NCI-H1105 (cell line): ENCODE data around the gene BABAM2.
"Not testable (repeated sequence)": the region's sequence is repeated elsewhere in the genome, so short reads cannot be mapped to it uniquely, and the experiment has no call there.

Experiments used
- DNase-seq: peaks from one replicate; lab custom pipeline; 2025; lab: John Stamatoyannopoulos, UW

BABAM2 gene

DNA sequence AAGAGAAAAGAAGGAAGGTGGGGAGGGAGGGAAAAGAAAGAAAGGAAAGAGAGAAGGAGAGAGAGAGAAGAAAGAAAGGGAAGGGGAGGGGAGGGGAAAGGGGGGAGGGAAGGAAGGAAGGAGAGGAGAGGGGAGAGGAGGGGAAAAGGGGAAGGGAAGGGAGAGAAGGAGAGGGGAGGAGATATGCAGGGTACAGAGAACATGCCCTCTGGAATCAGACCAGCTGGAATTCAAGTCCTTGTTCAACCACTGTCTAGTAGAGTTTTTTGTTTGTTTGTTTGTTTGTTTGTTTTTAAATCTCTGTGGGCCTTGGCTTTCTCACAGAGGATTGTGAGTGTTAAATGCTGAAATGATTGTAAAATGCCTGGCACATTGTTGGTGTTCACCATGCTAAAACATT is 424.4 kb downstream of the BABAM2 start:
- no peak for DNase-seq

DNA sequence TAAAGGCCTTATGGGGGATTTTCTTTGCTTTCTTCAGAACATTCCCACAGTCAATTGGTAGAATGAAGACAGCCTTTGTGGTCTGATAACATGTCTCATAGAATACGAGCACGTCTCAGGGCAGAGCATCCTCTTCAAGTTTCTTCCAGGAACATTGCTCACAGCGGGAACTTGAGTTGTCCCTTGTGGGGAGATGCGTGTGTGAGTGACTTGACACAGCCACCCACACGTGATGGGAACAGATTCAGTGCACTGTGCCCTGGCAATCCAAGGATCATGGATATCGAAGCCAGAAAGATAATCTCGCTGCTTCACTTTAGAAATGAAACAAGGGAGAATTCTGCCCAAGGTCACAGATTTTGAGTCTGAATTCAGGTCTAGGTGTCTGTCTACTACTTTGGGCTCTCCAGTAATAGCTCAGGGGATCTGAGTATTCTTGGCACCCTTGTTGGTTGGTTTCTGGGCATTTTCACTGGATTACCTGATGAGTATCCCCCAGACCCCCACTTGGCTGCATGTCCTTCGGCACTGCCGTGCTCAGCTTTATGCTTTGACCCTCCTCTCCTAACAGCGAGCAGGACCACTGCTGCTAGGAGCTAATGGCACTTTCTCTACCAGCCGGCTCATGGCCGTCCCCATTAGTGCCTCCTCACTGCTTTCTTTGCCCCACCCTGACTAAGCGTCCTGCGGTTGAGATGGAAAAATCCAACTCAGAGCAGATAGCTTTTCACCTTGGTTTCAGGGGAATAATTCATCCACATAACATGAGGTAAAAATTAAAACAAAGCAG is 426.2 kb downstream of the BABAM2 start:
- no peak for DNase-seq

DNA sequence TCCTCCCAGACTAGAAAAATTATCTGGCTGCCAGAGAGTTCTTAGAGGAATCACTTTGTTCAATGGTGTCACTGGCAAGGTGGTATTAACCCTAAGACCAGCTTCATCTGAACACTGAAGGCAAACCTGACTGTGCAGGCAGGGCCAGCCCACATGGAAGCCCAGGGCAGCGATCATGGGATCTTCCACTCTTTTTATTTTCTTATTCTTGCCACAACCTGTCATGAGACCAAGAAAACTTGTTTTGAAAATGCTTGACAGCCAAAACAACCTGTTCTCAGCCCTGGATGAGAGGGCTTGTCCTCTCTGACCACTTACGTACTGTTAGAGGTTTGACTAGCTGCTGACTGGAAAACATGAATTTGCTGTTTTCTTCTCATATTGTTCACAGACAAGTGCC is 426.9 kb downstream of the BABAM2 start:
- DNase-seq = no peak

DNA sequence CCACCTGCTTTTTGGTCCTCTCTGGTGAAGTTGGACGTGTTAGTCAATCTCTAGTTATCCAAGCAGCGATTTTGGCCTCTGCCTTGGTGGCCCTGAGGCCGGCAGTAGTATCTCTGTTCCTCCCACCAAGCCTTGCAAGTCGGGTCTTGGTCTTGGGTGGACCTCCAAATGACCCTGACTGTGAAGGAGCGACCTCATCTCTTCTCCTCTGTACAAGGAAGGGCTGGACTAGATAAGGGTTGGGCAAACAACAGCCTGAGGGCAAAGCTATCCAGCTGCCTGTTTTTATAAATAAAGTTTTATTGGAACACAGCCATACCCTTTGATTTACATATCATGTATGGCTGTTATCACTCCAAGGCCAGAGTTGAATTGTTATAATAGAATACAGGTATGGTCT is 427.5 kb downstream of the BABAM2 start:
- DNase-seq = no peak

DNA sequence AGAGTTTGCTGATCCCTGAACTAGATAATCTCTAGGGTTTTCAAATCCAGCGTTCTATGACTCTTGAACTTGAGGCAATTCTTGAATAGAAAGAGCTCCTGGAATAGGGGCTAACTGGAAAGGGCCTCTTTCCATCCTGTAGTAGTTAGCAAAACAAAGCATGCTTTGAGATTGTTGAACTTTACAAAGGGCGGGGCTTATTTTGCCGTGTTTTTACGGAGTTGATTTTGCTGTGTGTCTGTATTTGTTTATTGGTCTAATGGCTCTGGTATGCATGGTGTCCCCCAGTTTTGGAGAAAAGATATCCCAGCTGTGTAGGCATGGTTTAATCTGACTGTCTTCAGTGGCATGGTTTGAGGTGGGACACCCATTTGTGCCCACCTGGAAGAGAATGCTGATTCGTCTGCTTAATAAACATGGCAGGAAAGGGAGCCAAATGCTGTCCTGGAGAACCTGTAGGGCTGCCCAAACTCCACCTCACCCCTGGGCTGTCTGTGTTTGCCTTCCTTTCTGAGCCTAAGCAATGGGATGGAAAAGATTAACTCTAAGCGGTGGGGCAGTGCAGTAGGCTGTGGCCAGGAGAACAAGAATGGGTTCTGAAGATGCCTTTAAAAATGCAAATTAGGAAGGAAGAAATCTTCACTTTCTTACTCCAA is 428.1 kb downstream of the BABAM2 start:
- no peak for DNase-seq

DNA sequence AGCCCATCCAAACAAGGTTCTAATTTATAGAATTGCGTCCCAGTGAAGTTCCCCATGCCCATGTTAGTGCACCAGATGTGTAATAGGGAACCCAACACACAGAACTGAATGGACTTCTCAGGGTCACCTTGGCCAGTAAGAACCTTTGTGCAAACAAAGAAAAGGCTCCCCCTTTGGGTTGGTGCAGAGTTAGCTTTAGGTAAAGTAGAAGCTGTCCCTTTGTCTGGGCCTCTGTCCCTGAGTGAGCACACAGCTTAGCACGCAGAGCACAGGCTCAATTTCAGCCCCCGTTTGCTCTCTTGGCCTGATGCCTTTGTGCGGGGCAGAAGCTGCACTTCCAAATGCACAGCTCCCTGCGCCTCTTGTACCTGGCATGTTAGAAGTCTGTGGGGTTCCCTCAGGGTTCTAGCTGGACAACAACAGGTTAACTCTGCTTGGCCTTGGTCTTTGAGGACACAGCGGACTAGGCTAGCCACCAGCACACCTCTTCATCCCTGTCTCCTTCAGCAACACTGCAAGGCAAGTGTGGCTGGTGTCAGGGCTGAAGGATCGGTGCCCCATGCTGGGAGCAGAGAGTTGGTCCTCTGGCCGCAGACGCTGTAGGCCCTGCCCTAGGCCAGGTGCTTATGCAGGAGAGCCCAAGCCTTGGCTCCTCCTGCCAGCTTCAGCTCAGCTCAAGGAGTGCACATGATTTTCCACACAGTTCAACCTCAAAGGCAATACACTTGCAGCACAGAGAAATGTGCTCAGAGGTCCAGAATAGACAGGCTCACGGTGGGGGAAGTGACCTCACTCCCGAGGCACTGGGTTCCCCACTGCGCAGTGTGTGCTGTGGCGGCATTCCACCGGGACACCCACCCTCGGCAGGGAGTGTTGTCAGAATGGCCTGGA is 428.8 kb downstream of the BABAM2 start:
- no peak for DNase-seq

DNA sequence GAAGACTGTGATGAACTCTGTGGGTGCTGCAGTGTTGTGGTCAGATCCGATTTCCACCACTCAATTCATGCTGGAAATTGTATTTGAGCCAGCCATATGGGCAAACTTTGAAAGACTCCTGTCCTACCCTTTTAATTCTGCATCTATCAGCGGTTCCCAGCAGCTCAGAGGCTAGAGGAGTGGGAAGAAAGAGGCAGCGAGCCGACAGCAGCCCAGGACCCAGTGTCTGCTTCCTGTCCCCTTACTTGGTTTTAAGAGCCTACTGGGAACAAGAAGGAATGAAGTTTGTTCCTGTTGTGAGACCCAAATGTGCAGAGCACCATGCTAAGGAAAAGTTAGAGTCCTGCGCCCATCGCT is 429.5 kb downstream of the BABAM2 start:
- no peak for DNase-seq

DNA sequence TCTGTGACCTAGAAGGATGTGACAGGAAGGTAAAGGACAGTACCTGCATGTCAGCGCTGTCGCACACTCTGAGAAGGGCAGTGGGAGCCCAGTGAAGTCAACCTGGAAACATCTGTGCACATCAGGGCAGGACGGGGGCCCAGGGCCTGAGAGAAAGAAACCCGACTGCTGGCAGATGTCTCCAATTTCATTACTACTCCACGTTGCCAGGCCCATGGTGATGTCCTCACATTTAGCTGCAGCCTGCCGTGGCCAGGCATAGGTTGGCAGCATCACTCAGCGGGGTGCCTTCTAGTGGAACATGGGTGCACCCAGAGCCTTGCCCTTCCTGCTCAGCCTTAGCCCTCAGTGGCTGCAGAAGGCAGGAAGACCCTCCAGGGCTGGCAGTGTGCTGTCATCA is 429.8 kb downstream of the BABAM2 start:
- DNase-seq = no peak

DNA sequence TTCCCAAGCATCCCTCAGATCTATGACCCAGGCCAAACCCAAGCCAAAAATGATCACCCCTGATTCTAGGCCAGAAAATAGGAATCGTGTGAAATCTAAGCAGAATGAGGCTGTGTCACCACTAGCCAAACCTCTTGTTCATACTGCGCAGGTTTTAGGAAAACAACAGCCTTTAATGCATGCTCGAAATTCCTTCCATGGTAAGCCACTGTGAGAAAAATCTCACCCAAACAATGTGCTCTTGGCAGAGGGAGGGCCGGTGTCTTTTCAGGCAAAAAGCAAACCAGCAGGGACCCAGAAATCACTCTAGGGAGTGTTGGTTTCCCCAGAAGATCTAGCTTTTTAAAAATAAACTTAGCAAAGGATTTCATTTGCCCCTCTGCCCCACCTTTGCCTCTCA is 430.9 kb downstream of the BABAM2 start:
- no peak for DNase-seq

DNA sequence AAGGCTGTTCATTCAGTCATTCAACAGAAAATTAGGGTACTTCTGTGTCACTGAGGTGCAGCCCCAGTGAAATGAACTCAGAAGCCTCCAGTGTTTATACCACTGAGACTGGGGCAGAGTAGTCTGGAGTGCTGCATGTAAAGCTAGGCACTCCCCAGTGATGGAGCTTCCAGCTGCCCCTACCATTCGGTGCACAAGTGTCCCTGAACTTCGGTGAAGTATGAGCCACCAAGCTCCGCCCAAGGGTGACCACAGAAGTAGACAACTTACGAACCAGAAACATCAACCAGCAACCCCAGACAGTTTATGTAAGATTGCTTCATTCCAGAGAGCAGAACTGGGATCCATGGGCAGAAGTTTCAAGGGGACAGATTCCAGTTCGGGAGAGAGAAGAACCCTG is 431.5 kb downstream of the BABAM2 start:
- DNase-seq = no peak

DNA sequence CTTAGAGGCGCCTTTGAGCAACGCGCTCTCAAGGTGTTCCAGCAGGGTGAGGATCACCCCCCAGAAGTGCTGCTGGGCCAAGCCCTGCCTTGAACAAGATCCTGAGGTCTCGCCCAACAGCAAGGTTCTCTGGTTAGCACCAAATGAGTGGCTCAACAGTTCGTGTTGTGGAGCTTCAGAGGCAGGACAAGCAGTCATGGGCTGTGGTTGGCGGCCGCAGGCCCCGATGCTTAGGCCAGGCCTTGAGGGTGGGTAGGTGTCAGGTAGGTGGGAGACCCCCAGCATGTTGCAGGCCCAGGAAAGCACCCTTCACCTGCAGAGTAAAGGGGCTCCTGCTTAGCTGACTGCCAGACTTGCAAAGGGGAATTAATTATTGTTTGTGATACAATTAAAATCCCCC is 431.9 kb downstream of the BABAM2 start:
- DNase-seq = no peak

DNA sequence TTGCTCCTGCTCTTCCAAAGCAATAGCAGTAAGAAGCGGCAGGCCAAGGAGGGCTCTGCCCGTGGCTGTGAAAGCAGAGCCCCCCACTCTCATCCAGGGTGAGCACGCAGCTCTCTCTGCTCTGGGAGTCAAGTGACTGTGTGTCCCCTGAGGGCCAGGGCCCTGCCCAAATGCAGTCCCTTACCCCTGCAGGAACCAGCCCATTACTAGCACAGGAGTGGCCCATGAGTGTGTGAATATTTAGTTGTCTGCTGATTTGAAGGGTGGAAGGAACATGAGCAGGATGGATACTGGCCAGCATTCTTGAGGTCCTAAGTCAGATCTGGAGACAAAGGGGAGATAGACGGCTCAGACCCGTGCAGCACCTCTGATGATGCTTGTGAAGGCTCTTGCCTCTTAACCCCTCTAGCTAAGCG is 432.5 kb downstream of the BABAM2 start:
- DNase-seq = no peak

DNA sequence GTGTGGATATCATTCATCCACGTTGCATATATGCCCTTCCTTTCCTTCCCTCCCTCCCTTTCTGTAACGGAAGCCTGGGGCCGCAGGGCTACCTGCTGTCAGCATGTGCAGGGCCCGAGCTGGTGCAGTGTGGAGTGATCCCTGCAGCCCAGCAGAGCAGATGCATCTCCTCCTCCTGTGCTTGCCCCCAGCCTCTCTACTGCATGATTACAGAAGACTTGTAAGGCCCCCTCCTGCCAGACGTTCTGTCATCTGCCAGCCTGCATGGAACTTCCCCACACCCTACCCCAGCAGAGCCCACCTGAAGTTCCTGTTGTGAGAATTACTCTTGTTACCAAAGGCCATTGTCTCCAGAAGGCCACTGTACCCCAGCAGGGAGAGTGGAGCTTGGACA is 434.6 kb downstream of the BABAM2 start:
- no peak for DNase-seq

DNA sequence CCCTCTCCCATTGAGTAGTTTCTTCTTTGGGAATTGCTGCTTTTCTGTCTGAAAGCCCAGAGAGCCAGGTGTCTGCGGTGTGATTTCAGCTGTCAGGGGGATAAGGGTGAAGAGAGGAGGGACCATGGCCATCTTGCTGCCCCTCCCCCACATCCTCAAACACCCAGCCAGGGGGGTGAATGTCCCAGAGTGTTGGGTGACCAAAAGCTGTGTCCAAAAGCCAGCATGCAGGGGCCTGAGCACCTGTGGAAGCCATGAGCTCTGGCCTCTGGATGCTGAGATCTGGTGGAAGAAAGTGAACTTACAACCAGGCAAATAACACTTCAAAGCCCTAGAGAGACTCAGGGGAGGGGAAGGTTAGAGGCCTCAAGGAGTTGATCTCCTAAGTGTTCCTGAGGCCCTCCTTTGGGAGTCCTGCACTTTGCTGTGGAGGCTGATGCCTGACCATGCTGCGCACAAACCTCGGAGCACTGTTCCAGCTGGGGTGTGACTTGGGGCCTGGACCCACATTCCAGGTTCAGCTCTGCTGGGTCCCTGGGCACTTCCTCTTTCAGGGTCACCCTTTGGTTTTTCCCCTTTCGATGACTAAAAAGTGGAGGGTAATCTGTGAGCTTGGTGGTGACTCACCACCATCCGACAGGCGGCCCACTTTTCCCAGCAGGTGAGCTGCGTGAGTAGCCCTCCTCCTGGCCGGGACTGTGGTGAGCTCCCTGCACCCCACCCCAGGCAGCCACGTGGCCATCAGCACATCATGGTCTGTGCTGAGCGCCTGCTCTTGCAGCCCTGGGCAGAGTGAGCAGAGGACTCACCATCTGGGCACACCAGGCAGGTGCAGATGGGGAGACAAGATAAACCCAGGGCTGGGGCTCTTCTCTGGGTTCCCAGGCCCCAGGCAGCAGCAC is 435.3 kb downstream of the BABAM2 start:
- DNase-seq = no peak

DNA sequence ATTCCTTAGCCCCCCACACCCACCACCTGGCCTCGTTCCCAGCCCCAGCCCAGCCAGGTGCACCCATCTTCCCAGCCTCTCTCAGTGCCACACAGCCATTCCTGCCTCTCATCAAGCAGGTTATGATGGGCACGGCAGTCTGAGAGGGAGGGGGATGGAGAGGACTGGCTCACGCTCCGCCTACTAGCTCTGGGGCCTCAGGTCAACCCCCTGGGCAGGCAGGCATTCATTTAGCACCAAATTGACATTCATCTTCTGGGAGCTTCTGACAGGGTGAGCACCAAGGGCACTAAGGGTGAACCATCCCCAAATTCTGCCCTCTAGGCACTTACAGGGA is 435.9 kb downstream of the BABAM2 start:
- no peak for DNase-seq

DNA sequence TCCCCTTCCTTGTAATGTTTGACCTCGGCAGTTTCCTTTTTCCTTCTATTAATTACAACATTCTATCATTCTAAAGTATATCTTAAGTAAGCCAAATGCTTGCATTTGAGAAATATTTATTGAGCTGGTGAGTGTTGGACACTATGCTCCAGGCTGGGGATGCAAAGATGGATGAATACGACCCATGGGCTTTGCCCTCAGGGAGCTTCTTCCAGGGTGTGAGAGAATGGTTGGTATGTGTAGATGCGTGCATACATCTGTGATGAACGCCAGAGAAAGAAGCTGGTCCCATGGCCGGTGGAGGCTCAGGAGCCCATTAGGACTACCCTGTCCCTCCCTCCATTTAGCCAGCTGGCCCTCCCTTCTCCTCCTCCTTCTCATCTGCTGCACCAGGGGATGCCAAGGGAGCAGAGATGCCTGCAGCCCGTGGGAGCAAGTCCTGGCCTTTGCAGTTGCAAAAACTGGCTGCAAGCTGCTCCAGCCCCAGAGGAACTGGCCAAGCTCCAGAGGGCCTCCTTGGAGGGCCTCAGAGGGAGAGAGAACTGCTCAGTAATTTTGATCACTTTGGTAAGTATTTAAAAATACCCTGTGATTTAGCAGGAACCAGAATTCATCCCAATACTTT is 436.5 kb downstream of the BABAM2 start:
- DNase-seq = no peak

DNA sequence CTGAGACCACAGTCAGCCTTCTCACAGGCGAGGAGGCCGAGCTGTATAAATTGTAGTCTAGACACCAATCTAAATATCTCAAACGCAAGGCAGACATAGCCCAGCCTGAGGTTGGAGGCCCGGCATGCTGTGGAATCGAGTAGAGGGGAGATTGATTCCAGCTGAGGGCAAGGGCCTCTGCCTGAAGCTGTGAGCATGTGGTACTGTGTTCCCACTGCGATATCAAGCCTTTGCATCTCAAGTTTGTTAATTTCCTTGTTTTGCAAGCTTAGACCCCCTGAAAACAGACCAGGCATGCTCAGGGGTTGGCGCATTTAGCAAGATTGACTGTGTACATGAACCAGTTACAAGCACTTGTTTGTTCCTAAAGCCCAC is 437.0 kb downstream of the BABAM2 start:
- no peak for DNase-seq

DNA sequence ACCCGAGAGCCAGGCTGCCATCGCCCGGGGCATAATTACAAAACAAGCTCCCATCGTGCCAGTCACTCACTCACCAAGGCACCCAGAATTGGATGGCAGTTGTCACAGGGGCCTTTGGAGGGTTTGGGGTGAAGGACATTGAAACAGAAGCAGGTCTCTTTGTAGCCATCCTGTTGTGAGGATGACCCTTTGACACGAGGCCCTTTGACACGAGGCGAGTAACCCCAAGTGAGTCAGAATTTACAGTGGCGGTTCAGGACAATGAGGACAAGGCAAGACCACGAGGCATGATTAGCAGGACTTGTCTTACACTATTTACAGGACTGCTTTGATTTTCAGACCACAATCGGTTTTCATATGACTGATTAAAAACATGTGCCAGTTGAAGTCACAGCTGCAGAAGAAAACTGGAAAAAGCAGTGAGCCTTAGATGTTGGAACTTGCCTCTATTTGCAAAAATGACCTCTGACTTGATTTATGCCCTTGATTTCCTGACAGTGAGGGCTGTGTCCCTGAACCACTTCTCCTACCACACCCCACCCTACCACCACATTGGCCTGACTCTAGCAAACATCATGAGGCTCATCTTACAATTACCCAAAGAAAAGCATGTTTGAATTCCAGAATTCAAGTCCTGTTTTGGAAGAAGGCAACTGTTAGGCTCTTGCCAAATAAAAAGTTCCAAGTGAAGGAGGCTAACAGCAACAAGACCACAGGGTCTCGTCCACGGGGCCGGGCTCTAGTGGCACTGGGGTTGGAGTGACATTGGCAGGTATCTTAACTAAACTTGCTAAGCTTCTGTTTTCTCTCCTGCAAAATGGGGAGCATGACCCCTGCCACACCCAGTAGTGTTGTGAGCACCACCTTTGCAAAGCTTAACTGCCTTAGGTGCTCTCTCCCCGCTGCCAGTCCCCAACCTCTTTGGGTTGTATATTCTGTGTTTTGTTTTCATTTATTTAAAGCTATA is 437.7 kb downstream of the BABAM2 start:
- no peak for DNase-seq

DNA sequence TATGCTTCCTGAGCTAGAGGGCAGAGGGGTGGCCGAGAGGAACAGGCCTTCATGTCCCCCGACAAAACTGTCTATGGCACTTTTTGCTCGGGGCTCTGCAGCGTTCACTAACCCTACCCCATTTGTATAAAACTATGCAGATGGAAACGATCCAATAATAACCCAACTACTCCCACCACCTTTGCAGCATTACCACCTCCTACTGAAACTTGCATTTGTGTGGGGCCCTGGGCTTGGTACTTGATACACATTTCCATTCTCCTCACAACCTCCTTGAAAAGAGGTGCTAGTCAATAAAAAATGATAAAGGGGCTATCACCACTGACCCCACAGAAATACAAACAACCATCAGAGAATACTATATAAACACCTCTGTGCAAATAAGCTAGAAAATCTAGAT is 438.7 kb downstream of the BABAM2 start:
- no peak for DNase-seq

DNA sequence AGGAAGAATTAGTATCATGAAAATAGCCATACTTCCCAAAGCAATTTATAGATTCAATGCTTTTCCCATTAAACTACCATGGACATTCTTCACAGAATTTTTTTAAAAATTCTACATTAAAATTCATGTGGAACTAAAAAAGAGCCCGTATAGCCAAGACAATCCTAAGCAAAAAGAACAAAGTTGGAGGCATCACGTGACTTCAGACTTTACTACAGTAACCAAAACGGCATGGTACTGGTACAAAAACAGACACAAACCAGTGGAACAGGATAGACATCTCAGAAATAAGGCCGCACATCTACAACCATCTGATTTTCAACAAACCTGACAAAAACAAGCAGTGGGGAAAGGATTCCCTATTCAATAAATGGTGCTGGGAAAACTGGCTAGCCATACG is 440.2 kb downstream of the BABAM2 start:
- not testable (repeated sequence) for DNase-seq
